Immature natural killer cell (primary cell): ENCODE data around the gene THBD. TPM values are rescaled to one million over a fixed set of nuclear protein-coding genes. Genes with fewer than 3 reads are reported as not detected.

Source experiments
- DNase-seq, 3 donors: peaks; one replicate each; pipeline ENCODE4 v3.0.0; 2022; ENCODE audit warnings: mixed read lengths in 1 of 3
- H3K27ac Mint-ChIP-seq, 6 donors: one replicate each; pipeline ENCODE4 v1.8.0; 2020; ENCODE audit warnings: mixed read lengths in 6 of 6, mild to moderate bottlenecking in 5 of 6, inconsistent platforms in 4 of 6, moderate library complexity in 3 of 6
- H3K27me3 Mint-ChIP-seq, 3 donors: one replicate each; pipeline ENCODE4 v1.8.0; 2020 to 2021; ENCODE audit warnings: low read depth in 3 of 3, mild to moderate bottlenecking in 3 of 3, mixed read lengths in 3 of 3, moderate library complexity in 3 of 3, inconsistent platforms in 1 of 3
- H3K36me3 Mint-ChIP-seq, 3 donors: one replicate each; pipeline ENCODE4 v1.8.0; 2020; ENCODE audit warnings: mixed read lengths in 3 of 3, inconsistent platforms in 2 of 3, mild to moderate bottlenecking in 2 of 3
- H3K4me1 Mint-ChIP-seq, 2 donors: one replicate each; pipeline ENCODE4 v1.8.0; 2020; ENCODE audit warnings: inconsistent platforms in 2 of 2, mild to moderate bottlenecking in 2 of 2, mixed read lengths in 2 of 2, moderate library complexity in 1 of 2
- H3K4me3 Mint-ChIP-seq, 5 donors: one replicate each; pipeline ENCODE4 v1.8.0; 2020; ENCODE audit warnings: mild to moderate bottlenecking in 5 of 5, mixed read lengths in 5 of 5, inconsistent platforms in 3 of 5, moderate library complexity in 3 of 5
- H3K9me3 Mint-ChIP-seq, 6 donors: one replicate each; pipeline ENCODE4 v1.8.0; 2020; ENCODE audit warnings: mild to moderate bottlenecking in 6 of 6, mixed read lengths in 6 of 6, inconsistent platforms in 4 of 6, moderate library complexity in 3 of 6
- polyA plus RNA-seq, 3 donors: library from polyadenylated mRNA; unstranded; fragments of 300-500 nt; fragmentation: Illumina TruSeq; gene quantifications; one replicate each; pipeline ENCODE4 v1.2.3, GENCODE V29; 2021

The THBD gene
- polyA plus RNA-seq, 3 donors from 2014 or later: 0.16 to 0.96 (median 0.26) TPM

DNA sequence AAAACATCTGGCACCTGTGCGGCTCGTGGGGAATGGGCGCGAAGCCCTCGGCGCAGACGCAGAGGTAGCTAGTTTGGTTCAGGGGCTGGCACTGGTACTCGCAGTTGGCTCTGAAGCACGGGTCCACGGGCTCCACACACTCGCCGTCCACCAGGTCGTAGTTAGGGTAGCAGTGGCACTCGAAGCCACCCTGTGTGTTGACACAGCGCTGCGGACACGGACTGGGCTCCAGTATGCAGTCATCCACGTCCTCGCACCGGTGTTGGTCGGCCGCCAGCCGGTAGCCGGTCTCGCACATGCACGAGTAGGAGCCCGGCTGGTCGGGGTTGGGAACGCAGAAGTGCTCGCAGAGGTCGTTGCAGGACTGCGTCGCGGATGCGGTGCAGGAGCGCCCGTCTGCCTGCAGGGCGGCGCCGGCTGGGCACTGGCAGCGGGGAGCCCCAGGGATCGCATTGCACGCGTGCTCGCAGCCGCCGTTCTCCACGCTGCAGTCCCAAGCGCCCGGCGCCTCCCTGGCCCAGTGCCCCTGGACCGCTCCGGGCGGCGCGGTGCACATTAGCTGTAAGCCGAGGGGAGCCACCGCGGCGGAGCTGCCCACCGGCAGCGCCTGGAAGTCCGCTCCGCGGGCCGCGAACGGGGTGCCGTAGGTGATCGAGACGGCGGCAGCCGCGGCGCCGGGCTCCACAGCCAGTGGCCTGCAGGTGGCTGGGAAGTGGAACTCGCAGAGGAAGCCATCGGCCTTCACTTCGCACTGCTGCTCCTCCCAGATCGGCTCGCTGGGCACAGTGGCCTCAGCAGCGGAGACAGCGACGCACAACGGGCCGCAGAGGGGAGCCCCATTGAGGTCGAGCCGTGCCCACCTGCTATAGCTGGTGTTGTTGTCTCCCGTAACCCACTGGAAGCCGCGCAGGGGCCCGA lies 930 bp downstream of the THBD start:
- H3K27me3 Mint-ChIP-seq: peaks cover 9 to 28% (median 18%) of the 10 kb centered on the region in 3 donors
- H3K4me1 Mint-ChIP-seq: peaks cover 17 to 21% of the 10 kb centered on the region in 2 donors
- no peak overlapping the region for H3K27ac Mint-ChIP-seq
- H3K36me3 Mint-ChIP-seq: peaks cover 0 to 4% (median 0%) of the 10 kb centered on the region in 3 donors
- DNase-seq: peak; percentile 17 to 41 (median 38)
- peak overlapping the region; percentile 33 to 68 (median 49) for H3K4me3 Mint-ChIP-seq
- peaks cover 0 to 4% (median 0%) of the 10 kb centered on the region in 6 donors for H3K9me3 Mint-ChIP-seq

GRCh38 chr20:23047738-23048214 lies 1.7 kb downstream of the THBD start:
- Mint-ChIP-seq H3K4me3 (peak overlapping the region; percentile 12 to 68 (median 53)), H3K4me1 (peaks cover 17 to 21% of the 10 kb centered on the region in 2 donors), H3K27ac (no peak overlapping the region), H3K9me3 (peaks cover 0 to 4% (median 0%) of the 10 kb centered on the region in 6 donors), H3K27me3 (peaks cover 9 to 28% (median 17%) of the 10 kb centered on the region in 3 donors), H3K36me3 (peaks cover 0 to 4% (median 0%) of the 10 kb centered on the region in 3 donors)
- no peak for DNase-seq

DNA sequence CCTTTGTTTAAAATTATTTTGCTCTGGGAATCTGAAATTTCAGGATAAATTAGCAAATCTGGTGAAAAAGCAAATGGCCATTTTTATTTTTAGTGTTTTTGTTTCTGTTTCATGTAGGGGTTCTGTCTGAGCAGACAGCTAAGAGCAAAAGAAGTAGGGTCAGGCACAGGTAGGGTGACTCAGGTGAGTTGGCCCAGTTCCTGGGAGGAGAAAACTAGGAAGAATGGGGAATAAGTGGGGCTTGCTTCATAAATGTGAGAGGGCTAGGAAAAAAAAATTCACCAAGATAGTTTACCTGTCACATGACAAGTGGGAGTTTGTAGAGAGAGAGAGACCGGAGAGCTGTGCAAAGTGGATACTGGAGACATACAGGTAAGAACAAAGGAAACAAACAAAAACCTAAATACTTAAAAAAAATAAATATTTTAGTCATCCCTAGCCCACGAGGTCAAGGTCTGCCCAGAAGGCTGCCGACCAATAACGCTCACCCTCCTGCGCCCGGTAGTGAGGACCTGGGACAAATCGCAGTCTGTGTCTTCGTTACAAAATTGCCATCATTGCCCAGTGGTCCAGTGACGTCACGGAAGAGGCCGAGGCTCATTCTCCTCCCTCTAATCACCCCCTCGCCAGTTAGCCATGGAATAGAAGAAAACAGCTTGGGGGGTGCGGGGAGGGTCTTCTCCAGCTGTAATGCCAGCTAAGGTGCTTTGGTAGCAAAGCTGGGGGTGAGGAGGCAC lies 2.3 kb downstream of the THBD start:
- Mint-ChIP-seq H3K4me3 (peak overlapping the region; percentile 23 to 72 (median 64)), H3K36me3 (peaks cover 0 to 4% (median 0%) of the 10 kb centered on the region in 3 donors), H3K9me3 (peaks cover 0 to 4% (median 0%) of the 10 kb centered on the region in 6 donors)

GRCh38 chr20:23046431-23046830 lies 3.0 kb downstream of the THBD start:
- Mint-ChIP-seq H3K4me3 (no peak overlapping the region), H3K36me3 (peaks cover 0 to 4% (median 0%) of the 10 kb centered on the region in 3 donors), H3K27ac (no peak overlapping the region), H3K4me1 (peaks cover 17 to 20% of the 10 kb centered on the region in 2 donors), H3K27me3 (peaks cover 9 to 18% (median 17%) of the 10 kb centered on the region in 3 donors), H3K9me3 (peaks cover 0 to 4% (median 0%) of the 10 kb centered on the region in 6 donors)
- no peak for DNase-seq

More for the DNA sequence above, 2.3 kb downstream of the THBD start:
- H3K27me3 Mint-ChIP-seq: peaks cover 9 to 22% (median 17%) of the 10 kb centered on the region in 3 donors
- H3K4me1 Mint-ChIP-seq: peaks cover 17 to 21% of the 10 kb centered on the region in 2 donors
- no peak for DNase-seq
- no peak overlapping the region for H3K27ac Mint-ChIP-seq

GRCh38 chr20:23043376-23043775 lies 6.1 kb downstream of the THBD start:
- H3K4me1 Mint-ChIP-seq: peaks cover 10 to 11% of the 10 kb centered on the region in 2 donors
- H3K27me3 Mint-ChIP-seq: peaks cover 9 to 21% (median 16%) of the 10 kb centered on the region in 3 donors
- peaks cover 0 to 4% (median 0%) of the 10 kb centered on the region in 3 donors for H3K36me3 Mint-ChIP-seq
- no peak overlapping the region for H3K4me3 Mint-ChIP-seq
- no peak for DNase-seq
- H3K9me3 Mint-ChIP-seq: peaks cover 0 to 4% (median 0%) of the 10 kb centered on the region in 6 donors
- no peak overlapping the region for H3K27ac Mint-ChIP-seq

GRCh38 chr20:23042270-23042669 lies 7.2 kb downstream of the THBD start:
- Mint-ChIP-seq H3K9me3 (peaks cover 0 to 4% (median 0%) of the 10 kb centered on the region in 6 donors), H3K4me3 (no peak overlapping the region), H3K36me3 (peaks cover 0 to 4% (median 0%) of the 10 kb centered on the region in 3 donors), H3K27me3 (peaks cover 9 to 19% (median 10%) of the 10 kb centered on the region in 3 donors), H3K27ac (no peak overlapping the region), H3K4me1 (peaks cover 3 to 6% of the 10 kb centered on the region in 2 donors)
- no peak for DNase-seq

DNA sequence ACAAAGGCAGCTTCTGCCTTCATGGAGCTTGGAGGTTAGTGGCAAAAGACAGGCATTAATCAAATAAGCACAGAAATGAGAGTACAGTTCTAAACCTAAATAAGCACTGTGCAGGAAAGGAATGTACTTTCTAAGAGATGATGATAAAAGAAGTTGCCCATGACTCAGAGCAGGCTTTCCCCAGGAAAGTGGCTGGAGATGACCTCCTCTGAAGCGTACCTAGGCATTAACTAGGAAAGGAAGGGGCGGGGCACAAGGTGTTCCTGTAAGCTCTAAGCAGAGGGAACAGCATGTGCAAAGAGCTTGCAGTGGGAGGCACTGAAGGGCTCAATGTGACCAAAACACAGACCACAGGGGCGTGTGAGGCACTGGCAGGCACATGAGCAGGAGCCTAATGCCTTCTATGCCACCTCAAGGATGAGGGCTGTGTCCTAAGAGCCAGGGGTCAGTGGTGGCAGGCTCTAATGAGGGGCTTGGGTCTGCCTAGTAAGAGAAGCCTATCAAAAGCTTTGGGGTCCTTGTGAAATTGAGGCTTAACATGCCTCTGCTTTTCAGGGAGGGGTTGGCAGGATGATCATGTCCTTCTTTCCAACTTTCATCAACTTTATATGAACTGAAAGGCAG lies 9.5 kb downstream of the THBD start:
- no peak for DNase-seq
- H3K27ac Mint-ChIP-seq: no peak overlapping the region
- peaks cover 0 to 16% (median under 1%) of the 10 kb centered on the region in 3 donors for H3K27me3 Mint-ChIP-seq
- H3K4me1 Mint-ChIP-seq: no peaks in the 10 kb centered on the region
- H3K4me3 Mint-ChIP-seq: no peak overlapping the region
- H3K9me3 Mint-ChIP-seq: no peaks in the 10 kb centered on the region
- H3K36me3 Mint-ChIP-seq: peaks cover 0 to 1% (median 0%) of the 10 kb centered on the region in 3 donors

DNA sequence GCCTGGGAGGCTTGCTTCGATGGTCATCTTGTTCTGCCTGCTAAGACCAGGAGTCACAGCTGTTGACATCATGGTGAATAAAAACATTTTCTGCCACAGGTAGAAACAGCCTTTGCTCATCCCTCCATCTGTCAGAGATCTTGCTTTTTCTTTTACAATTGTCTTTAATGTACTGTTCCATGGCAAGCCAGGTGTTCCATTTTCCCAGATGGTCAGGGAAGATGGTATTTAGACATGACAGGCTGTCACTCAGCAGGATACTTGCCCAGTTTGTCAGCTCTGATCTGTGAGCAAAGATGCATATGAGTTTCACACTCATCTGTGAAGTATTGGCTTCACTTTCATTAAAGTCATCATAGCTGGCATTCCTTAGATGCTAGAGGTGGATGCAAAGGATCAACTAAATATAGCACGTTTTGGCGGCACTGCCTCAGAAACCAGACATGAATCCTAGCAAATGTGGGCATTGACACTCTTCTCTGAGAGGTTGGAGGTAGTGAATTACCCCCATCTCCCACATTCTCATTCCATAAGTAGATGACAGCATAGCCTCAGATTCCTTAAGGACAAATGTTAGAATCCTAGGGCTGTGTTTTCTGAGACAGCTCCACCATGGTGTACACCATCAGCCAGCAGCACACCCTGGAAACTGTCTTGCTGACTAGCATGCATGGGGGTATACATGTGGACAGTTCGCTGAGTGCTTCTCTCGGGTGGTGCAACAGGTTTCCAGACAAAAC lies 10.2 kb downstream of the THBD start:
- H3K27me3 Mint-ChIP-seq: peaks cover 0 to 16% (median 0%) of the 10 kb centered on the region in 3 donors
- DNase-seq: no peak
- no peak overlapping the region for H3K4me3 Mint-ChIP-seq
- H3K27ac Mint-ChIP-seq: no peak overlapping the region
- no peaks in the 10 kb centered on the region for H3K36me3 Mint-ChIP-seq
- no peaks in the 10 kb centered on the region for H3K4me1 Mint-ChIP-seq
- H3K9me3 Mint-ChIP-seq: no peaks in the 10 kb centered on the region

- Mint-ChIP-seq H3K36me3 (no peaks in the 10 kb centered on the region), H3K4me1 (no peaks in the 10 kb centered on the region), H3K4me3 (no peak overlapping the region), H3K27me3 (peaks cover 0 to 15% (median 1%) of the 10 kb centered on the region in 3 donors), H3K27ac (no peak overlapping the region), H3K9me3 (no peaks in the 10 kb centered on the region)
- DNase-seq: no peak
Measured at GRCh38 chr20:23037017-23037481, 12.4 kb downstream of the THBD start.

DNA sequence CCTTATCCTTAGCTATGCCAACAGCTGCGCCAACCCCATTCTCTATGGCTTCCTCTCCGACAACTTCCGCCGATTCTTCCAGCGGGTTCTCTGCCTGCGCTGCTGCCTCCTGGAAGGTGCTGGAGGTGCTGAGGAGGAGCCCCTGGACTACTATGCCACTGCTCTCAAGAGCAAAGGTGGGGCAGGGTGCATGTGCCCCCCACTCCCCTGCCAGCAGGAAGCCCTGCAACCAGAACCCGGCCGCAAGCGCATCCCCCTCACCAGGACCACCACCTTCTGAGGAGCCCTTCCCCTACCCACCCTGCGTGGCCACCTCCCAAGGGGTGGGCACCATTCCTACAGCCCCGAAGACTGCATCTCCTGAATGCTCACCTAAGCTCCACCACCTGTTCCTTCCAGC lies 13.1 kb downstream of the THBD start:
- Mint-ChIP-seq H3K27ac (no peak overlapping the region), H3K9me3 (no peaks in the 10 kb centered on the region), H3K36me3 (no peaks in the 10 kb centered on the region), H3K4me1 (no peaks in the 10 kb centered on the region), H3K27me3 (peaks cover 0 to 13% (median 1%) of the 10 kb centered on the region in 3 donors), H3K4me3 (no peak overlapping the region)
- no peak for DNase-seq

DNA sequence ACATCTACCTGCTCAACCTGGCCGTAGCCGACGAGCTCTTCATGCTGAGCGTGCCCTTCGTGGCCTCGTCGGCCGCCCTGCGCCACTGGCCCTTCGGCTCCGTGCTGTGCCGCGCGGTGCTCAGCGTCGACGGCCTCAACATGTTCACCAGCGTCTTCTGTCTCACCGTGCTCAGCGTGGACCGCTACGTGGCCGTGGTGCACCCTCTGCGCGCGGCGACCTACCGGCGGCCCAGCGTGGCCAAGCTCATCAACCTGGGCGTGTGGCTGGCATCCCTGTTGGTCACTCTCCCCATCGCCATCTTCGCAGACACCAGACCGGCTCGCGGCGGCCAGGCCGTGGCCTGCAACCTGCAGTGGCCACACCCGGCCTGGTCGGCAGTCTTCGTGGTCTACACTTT lies 13.7 kb downstream of the THBD start:
- H3K4me3 Mint-ChIP-seq: no peak overlapping the region
- H3K27me3 Mint-ChIP-seq: peaks cover 0 to 13% (median 1%) of the 10 kb centered on the region in 3 donors
- H3K36me3 Mint-ChIP-seq: no peaks in the 10 kb centered on the region
- DNase-seq: no peak
- H3K9me3 Mint-ChIP-seq: no peaks in the 10 kb centered on the region
- no peak overlapping the region for H3K27ac Mint-ChIP-seq
- no peaks in the 10 kb centered on the region for H3K4me1 Mint-ChIP-seq

GRCh38 chr20:23034721-23035671 lies 14.5 kb downstream of the THBD start, which contains the start of gene SSTR4:
TSS of gene SSTR4 (plus strand) at chr20:23035312. CDS start at chr20:23035484, 172 bp downstream.
- no peaks in the 10 kb centered on the region for H3K36me3 Mint-ChIP-seq
- peaks cover 0 to 10% (median 1%) of the 10 kb centered on the region in 3 donors for H3K27me3 Mint-ChIP-seq
- no peaks in the 10 kb centered on the region for H3K9me3 Mint-ChIP-seq
- no peak for DNase-seq
- H3K4me3 Mint-ChIP-seq: no peak within 1 kb of the TSS
- H3K27ac Mint-ChIP-seq: no peak within 1 kb of the TSS
- no peaks in the 10 kb centered on the region for H3K4me1 Mint-ChIP-seq
